Activated CD8-positive, alpha-beta memory T cell treated with anti-CD3 and anti-CD28 coated beads for 48 hours (primary cell): ENCODE results near the gene ACOXL.

Source experiments
- DNase-seq, 3 experiments: peaks; one replicate each; pipeline ENCODE4 v3.0.0-alpha.2; 2020; ENCODE audit warnings: low read depth in 2 of 3, low spot score in 2 of 3

Gene ACOXL

DNA sequence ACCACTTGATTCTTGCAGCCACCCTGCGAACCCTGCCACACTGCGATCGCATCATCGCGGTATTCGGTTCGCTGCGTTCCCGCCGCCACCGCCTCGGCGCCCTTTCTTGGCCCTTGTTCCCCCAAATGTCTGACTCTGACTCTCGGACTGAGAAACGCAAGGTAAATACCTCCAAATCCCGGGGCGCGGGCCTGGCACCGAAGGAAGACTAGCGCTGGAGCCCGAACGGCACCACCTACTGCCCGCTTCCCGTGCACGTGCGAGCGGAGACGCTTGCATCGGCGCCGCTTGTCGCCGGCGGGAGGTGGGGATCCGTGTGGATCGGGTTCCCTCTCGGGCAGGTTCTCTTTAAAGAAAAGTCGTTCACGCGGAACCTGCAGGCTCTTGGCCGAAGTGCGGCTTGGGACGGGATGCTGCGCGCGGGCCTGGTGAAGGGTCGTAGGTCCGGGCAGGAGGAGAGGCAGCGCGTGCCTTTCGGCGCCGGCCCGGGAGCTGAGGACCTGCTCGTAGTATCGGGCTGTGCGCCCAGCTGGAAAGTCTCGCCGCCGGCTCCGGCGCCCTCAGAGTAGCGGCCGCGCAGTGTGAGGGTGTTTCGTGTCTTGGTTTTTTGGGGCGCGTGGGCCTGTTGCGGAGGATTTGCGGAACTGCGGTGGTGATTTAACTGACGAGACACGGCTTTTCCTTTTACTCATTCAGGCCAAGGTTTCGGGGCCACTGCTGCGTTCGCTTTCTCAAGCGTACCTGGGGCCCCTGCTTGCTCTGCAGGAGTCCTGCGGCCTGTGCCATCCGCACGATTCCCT is 388.9 kb downstream of the ACOXL start:
- peak; percentile 40 to 52 (median 44) for DNase-seq

DNA sequence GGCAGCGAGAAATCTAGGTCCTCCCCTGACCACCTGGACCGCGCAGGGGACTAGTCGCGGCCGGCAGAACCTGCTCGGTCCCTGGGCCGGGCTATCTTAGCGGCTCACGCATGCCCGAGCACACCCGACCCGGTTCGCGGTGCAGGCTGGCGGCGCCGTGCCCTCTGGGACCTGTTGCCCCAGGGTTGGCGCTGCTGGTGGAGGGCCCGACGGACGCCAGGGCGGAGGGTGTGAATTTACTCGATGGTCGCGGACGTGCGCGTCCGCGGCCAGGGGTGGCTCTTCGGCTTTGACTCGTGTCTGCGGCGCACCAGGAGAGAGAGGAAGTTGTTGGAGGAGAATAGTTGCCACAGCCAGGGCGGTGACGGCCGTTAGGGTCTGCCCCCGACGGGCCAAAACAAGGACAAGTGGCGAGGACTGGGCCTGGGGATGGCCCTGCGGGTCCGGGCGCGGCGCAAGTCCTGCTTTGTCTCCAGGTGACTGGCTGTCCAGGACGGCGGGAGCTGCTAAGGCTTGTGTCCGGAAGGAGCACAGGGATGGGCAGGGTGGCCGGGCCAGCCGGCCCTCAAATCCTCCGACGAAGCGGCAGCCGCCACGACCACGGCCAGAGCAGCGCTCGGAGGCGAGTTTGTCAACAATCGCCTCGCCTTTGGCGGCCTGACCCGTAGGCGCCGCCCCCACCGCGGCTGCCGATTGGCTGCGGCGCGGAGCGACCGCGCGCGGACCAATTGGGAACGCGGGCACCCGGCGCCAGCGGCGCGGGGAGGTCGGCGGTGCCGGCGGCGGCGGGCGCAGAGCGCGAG is 389.7 kb downstream of the ACOXL start:
- peak; percentile 55 to 70 (median 62) for DNase-seq

DNA sequence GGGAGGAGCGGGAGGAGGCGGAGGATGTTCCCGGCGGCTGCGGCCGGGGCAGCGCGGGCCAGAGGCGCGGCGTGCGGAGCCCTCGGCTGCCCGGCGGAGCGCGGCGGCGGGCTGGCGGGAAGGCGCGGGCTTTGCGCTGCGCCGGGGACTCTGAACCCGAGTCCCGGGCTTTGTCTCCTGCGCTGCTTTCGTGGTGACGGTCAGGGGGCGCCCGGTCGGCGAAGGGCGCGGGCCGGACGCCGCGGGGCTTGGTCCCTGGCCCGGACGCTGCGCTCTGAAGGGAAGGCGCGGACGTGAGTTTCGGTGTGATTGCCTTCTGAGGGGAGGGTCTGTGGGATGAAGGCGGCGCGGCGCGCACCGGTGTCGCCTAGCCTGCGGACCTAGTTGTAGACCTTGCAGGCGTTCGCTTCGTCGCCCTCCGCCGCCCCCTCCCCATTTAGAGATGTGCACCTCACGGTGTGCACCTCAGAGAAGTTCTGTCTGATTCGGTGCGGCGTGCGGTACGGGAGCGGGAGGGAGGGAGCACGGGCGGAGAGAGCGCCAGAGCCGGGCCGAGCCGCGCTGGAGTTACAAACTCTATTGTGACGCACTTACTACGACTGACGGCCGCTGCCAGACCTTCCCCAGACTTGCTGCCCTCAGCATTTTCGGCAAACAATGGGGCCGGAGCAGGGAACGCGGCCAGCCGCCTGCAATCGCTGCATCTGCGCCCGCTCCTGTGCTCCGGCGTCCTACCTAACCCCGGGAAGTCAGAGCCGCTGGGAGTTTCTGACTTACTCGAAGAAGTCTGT is 390.5 kb downstream of the ACOXL start:
- DNase-seq, result no peak

DNA sequence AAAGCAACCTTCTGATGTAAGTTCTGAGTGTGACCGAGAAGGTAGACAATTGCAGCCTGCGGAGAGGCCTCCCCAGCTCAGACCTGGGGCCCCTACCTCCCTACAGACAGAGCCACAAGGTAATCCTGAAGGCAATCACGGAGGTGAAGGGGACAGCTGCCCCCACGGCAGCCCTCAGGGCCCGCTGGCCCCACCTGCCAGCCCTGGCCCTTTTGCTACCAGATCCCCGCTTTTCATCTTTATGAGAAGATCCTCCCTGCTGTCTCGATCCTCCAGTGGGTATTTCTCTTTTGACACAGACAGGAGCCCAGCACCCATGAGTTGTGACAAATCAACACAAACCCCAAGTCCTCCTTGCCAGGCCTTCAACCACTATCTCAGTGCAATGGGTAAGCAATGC is 391.4 kb downstream of the ACOXL start:
- DNase-seq, result no peak

DNA sequence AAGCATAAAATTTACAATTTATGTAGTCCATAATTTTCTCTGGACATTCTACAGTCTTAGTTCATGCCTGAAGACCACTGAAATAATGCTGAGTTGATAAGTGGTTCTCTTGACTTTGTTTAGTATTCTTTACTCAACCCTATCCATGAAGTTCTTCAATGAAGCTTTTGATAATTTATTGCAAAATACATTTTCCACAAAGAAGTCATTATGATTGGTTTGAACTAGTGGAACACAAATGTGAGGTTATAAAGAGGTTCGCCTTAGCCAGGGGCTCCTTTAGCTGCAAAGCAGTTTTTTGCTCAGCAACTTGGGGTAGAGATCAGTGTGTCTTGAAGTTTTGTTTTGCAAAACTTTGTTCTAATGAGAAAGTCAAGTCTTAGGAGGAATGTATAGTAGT is 394.2 kb downstream of the ACOXL start:
- no peak for DNase-seq

DNA sequence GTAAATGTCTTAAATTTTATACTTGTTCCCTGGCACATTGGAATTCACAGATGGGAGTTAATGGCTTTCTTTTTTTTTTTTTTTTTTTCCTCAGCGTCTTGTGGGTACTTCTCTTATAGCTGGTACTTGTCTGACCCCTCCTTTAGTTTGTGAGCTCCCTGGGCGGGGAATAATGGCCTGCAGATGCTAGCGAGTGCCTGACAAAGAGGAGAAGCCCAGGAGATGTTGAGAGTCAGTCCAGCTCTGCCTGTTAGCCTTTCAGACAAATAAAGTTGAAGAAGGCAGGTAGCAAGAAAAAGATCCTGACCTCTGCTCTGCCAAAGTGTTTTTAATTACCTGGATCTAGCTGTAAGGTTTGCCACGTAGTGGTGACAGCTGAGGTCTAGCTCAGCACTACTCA is 395.0 kb downstream of the ACOXL start:
- DNase-seq, result no peak

DNA sequence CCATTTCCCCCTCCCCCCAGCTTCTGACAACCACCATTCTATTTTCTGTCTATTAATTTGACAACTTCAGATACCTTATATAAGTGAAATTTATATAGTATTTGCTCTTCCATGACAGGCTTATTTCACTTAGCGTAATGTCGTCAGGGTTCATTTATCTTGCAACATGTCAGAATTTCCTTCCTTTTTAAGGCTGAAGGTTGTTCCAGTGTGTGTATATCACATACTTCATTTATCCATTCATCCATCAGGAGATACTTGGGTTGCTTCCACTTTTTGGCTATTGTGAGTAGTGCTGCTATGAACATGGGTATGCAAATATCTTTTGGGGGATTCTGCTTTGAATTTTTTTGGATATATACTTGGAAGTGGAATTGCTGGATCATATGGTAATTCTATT is 395.7 kb downstream of the ACOXL start:
- DNase-seq, result no peak

DNA sequence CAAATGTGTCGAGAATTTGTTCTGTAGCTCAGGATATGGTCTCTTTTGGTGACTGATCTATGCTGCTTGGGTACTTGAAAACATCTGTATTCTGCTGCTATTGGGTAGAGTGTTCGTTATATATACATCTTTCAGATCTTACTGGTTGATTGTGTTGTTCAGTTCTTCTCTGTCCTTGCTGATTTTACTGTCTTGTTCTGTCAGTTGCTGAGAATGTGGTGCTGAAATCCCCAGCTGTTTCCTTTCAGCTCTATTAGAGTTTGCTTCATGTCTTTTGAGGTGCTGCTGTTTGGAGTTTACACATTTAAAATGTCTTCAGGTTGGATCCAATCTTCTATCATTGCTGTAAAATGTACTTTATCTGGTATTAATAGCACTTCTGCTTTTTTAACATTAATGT is 401.2 kb downstream of the ACOXL start:
- no peak for DNase-seq

DNA sequence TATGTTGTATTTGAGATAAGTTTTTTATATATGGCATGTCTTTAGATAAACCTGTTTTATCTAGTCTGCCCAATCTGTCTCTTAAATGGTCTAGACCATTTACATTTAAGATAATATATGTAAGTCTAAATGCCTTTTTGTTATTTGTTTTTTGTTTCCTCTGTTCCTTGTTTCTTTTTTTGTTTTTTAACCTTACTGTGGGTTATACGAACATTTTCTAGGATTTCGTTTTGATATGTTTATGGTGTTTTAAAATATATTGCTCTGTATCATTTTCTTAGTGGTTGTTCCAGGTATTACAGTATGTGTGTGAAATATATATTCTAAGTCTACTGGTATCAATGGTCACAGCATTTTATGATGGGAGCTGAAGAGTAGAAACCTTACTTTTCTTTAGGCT is 401.7 kb downstream of the ACOXL start:
- DNase-seq, result no peak

DNA sequence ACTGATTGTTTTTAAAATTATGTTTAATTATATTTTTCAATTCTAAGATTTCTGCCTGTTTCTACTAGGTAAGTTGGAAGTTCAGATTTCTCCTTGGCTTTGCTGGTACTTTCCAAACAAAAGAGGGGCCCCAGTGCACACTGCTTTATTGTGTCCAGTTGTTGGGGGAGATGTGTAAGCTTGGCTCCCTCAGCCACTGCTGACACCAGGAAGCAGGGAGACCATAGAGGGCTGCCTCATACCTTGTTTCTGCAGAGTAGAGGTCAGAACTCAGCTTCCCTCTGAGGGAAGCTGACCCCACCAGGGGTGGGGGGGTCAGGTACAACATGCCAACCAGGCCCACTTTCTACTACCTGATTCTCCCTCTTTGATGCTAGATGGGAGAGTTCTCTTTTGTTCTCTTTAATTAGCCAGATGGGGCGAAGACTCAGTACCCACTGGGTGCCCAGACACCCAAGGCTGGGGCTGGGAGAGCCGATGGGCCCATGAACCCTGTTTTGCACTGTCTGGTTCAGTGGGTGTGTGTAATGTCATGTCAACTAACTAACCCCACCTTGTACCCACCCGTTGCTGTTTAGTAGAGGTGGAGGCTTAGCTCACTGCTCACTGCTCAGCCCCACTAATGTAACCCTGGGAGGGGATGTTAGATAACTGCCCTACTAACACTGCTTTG is 403.0 kb downstream of the ACOXL start:
- DNase-seq, result no peak

DNA sequence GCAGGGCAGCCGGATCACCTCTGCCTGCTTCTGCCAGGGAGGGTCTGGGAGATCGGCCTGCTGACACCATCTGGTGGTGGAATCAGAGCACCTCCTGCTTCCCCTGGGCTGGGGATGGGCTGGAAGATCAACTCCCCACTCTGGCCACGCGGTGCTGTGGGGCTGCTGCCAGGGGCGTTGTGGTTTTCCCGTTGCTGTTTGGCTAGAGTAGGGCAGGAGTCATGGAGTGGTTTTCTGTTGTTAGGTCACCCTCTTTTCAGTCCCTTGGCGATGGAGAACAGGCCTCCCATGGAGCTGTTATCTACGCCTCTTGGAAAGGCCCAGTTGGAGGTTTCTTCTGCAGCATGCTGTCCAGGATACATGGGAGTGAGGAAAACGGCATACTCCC is 403.5 kb downstream of the ACOXL start:
- DNase-seq, result no peak

DNA sequence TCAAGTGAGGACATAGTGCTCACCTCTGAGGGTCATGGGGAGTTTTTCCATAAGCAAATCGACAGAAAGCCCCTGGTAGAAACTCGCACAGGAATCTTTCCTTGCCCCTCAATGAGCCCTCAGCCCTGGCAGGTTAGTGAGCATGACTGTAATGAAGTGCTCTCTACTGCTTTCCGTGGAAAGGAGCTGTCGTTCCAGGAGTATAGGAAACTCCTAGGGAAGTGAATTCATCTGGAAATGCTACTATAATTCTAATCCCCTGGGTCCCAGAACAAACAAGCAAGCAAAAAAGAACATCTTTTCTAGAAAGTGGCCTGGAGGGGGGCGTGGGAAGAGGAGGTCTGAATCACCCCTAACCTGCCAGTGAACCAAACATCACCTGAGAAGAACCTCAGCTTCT is 406.5 kb downstream of the ACOXL start:
- DNase-seq, result no peak

DNA sequence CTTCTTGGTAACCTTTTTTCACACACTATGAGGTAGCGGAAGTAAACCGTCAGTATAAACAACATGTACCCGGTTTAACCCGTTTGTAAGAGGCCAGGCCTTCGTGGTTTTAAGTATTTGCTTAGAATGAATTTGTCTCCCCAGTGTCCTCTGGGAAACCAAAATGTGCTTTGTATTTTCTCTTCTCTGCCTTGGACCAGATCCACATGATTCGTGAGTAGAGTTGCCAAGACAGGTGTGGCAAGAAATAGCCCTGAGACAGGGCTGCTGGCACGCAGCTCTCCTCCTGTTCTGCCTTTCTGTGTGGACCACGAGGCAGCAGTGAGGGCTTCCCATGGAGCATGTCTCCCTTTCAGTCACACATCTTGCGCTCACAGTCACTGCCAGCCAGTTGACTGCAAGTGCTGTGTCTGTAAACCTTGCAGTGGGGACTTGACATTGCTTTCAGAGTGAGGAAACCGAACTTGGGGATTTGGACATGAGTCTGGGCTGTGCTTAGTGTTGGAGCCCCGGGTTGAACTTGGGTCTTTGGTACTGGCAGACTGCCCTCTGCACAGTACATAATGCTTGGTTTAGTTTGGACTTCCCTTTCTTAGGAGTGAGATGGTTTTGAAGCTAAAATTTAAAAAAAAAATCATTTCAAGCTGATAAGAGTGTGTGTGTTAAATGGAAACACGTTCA is 407.4 kb downstream of the ACOXL start:
- DNase-seq, result no peak

DNA sequence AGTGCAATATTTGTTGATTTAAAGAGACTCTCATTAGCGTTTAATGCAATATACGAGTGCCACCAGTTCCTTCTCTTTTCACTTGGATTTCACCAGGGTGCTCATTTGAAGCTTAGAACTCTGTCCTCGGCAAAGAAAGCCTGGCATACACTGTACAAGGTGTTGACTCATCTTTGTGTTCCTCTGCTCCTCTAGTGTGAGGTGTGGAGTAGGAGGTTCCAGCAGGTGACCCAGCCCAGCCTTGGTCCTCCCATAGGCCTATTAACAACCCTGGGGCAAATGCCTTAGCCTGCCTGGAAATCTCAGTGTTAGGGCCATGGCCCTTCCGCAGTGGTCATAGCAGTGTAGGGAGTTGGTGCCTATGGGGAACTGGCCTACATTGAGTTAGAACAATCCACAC is 408.4 kb downstream of the ACOXL start:
- no peak for DNase-seq

DNA sequence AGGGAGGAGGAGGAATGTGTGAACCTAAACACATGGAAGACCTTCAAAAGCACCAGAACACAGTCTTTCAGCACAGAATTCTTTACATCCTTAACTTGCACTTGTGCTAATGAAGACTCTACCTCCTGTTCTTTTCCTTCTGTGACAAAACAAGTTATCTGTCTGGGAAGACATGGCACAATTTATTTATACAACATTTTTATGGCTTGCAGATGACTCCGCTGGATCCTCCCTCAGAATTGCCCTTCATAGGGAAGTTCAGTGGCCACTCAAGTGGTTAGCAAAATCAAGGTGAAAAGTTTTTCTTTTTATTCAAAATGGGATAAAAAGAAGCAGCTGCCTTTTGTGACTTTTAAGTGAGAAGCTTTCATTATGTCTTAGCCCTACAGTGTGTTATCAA is 409.7 kb downstream of the ACOXL start:
- DNase-seq, result no peak

DNA sequence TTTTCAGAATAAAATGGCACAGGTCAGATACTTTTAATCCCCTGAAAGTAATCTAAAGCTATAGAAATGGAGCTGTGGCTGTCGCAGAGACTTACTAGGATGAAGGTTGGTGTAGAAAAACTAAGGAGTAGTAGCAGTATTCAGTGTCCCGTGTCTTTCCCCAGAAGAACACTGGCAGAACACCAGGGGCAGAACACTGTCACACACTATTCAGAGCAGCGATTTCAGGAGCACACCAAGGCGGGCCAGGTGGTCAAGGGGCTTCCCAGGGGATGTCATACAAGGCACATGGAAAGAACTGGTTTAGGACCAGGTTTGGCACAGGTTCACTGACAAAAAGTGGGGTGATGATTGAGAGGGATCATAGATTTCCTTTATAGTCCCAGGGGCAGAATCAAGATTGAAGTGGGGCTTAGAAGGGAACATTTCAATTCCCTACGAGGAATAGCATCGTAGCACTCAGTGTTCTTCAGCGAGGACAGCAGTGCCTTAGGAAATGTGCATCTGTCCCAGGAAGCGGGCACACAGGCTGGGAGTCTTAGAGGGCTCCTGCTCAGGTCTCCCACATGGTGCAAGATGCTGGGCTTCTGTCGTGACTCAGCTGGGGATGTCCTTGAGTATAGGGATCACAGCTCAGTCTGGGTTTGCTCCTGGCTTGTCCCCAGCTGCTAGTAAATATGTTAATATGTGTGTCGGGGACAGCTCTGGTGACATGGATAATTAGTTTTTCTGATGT is 410.9 kb downstream of the ACOXL start:
- DNase-seq, result no peak

DNA sequence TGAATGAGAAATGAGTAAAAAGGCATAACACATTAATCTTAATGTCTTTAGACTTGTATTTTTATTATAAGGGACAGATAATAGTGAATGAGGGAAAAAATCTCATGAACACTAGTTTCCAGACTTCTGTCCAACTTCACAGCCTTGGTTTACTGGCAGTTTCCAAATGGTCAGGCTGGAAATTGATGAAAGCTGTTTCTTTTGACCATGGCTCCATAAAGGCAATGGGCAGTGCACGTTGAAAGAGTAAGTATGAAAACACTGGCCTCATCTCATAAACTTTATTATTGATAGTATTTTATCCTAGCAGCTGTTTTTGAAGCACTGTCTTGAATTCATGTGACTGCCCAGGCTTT is 411.4 kb downstream of the ACOXL start:
- DNase-seq, result no peak

DNA sequence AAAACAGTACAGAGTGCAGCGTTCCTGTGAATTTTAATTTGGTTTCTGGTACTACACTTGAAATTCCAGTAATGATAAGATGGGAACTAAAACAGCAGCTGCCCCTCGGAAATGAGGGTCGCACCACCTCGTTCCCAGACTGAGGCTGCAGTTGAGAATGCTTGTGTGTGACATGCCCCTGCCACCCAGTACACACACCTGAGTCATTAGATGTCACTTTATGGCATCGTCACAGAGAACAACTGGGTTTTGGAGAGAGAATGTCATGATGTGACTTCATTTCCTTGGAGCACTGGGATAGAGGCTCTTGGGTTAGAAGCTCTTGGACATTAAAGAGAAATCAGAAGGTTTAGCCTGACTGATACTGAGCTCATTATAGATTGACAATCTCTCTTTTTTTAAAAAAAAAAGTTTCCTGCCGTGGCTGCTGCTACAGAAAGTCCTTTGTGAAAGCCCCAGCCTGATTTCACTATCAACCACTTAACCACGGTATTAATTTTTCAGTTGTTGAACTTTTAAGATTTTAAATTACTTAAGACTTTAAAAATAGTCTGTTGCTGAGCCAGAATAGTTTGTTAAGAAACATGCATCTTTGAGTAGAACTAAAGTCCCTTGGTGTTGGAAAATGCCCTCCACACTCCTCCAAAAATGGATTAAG is 412.9 kb downstream of the ACOXL start:
- DNase-seq, result no peak

DNA sequence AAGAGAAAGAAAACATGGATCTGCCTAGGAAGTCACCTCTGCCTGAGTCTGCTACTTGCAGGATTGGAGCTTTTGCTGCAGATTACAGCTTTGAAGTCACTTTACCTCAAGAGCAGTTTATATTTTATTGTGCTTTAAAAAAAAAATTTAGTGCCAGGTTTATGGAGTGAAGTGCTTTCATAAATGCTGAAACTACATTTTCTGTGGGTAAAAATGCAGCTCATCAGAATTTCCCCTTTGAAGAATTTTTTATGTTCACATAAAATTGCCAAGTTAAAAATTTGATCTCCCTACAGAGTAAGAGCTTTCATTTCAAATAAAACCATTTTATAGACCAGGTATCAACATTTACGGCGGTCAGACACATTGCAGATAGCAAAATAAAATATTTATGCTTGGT is 413.6 kb downstream of the ACOXL start:
- DNase-seq, result no peak
